ENCODE measurements around the gene KIAA1143. TPM values are rescaled to one million over a fixed set of nuclear protein-coding genes. Genes with fewer than 3 reads are reported as not detected.

Gene KIAA1143
- polyA plus RNA-seq (ENCODE audit: insufficient read length in 10 of 10), result 10 to 100 TPM; 28.0 to 45.5 (median 35.0) TPM
- long read RNA-seq, donor 1, full-length matches to known transcripts, result 19 of 19 reads
- long read RNA-seq, donor 1, partial matches to known transcripts, result 0 of 19 reads
- long read RNA-seq, donor 1, other reads (novel, unspliced or antisense), result 0 of 19 reads
- long read RNA-seq, donor 2, full-length matches to known transcripts, result 4 of 4 reads
- long read RNA-seq, donor 2, partial matches to known transcripts, result 0 of 4 reads
- long read RNA-seq, donor 2, other reads (novel, unspliced or antisense), result 0 of 4 reads
- long read RNA-seq, donor 3, result 0 reads
- long read RNA-seq, donor 4, full-length matches to known transcripts, result 12 of 12 reads
- long read RNA-seq, donor 4, partial matches to known transcripts, result 0 of 12 reads
- long read RNA-seq, donor 4, other reads (novel, unspliced or antisense), result 0 of 12 reads
- long read RNA-seq, donor 5, full-length matches to known transcripts, result 13 of 13 reads
- long read RNA-seq, donor 5, partial matches to known transcripts, result 0 of 13 reads
- long read RNA-seq, donor 5, other reads (novel, unspliced or antisense), result 0 of 13 reads
- long read RNA-seq, donor 6, full-length matches to known transcripts, result 21 of 34 reads
- long read RNA-seq, donor 6, partial matches to known transcripts, result 13 of 34 reads
- long read RNA-seq, donor 6, other reads (novel, unspliced or antisense), result 0 of 34 reads
- long read RNA-seq, donor 7, full-length matches to known transcripts, result 6 of 12 reads
- long read RNA-seq, donor 7, partial matches to known transcripts, result 6 of 12 reads
- long read RNA-seq, donor 7, other reads (novel, unspliced or antisense), result 0 of 12 reads
- long read RNA-seq, donor 8, full-length matches to known transcripts, result 17 of 17 reads
- long read RNA-seq, donor 8, partial matches to known transcripts, result 0 of 17 reads
- long read RNA-seq, donor 8, other reads (novel, unspliced or antisense), result 0 of 17 reads
- long read RNA-seq, donor 9, full-length matches to known transcripts, result 4 of 4 reads
- long read RNA-seq, donor 9, partial matches to known transcripts, result 0 of 4 reads
- long read RNA-seq, donor 9, other reads (novel, unspliced or antisense), result 0 of 4 reads

GRCh38 chr3:44761424-44762169, at the start of gene KIAA1143, which contains the start of gene KIF15:
KIAA1143 (minus strand) TSS chr3:44761619; CDS start chr3:44761602, 17 bp downstream.
KIF15 (plus strand) TSS chr3:44761794; CDS start chr3:44761866, 72 bp downstream.
- DNase-seq, result peak; percentile 96 to 99 (median 98)

- no peak for DNase-seq
Observed at GRCh38 chr3:44805960-44806359, 44.5 kb upstream of the KIAA1143 start.

- DNase-seq, result no peak
Observed at GRCh38 chr3:44803298-44803697, 41.9 kb upstream of the KIAA1143 start.

- no peak for DNase-seq
Observed at GRCh38 chr3:44802011-44802410, 40.6 kb upstream of the KIAA1143 start.

- no peak for DNase-seq
Observed at GRCh38 chr3:44795197-44795596, 33.8 kb upstream of the KIAA1143 start.

GRCh38 chr3:44782891-44783290, 21.5 kb upstream of the KIAA1143 start:
- DNase-seq, result no peak

GRCh38 chr3:44772099-44772442, 10.7 kb upstream of the KIAA1143 start:
- no peak for DNase-seq

GRCh38 chr3:44771424-44772098, 10.1 kb upstream of the KIAA1143 start:
- DNase-seq, result no peak

- no peak for DNase-seq
Observed at GRCh38 chr3:44764248-44764647, 2.8 kb upstream of the KIAA1143 start.

GRCh38 chr3:44762690-44763089, 1.3 kb upstream of the KIAA1143 start:
- DNase-seq, result peak in 1 of 3 donors; percentile 2

GRCh38 chr3:44762170-44762677, 805 bp upstream of the KIAA1143 start:
- DNase-seq, result no peak

GRCh38 chr3:44761101-44761423, 357 bp downstream of the KIAA1143 start:
- DNase-seq, result no peak

- no peak for DNase-seq
Observed at GRCh38 chr3:44734646-44735168, 26.7 kb downstream of the KIAA1143 start.

- DNase-seq, result peak; percentile 92 to 97 (median 93)
Observed at GRCh38 chr3:44729384-44729910, 32.0 kb downstream of the KIAA1143 start, which contains the start of gene ZNF501. ZNF501 (plus strand) TSS chr3:44729635; CDS start chr3:44734422, 4,787 bp downstream.

GRCh38 chr3:44722103-44722401, 39.4 kb downstream of the KIAA1143 start:
- DNase-seq, result no peak

- DNase-seq, result no peak
Observed at GRCh38 chr3:44721231-44722102, 40.0 kb downstream of the KIAA1143 start.

- peak; percentile 89 to 97 (median 94) for DNase-seq
Observed at GRCh38 chr3:44712455-44713075, 48.9 kb downstream of the KIAA1143 start, which contains the start of gene ZNF502. ZNF502 (plus strand) TSS chr3:44712660; CDS start chr3:44720262, 7,602 bp downstream.

Measured in muscle of back (tissue), 13 donors.